AG20443 (cell line): ENCODE results near the gene KIF26B.

Source experiments
- DNase-seq: peaks from one replicate; pipeline ENCODE4 v3.0.0; 2012; ENCODE audit warnings: low spot score, mixed read lengths

KIF26B gene

DNA sequence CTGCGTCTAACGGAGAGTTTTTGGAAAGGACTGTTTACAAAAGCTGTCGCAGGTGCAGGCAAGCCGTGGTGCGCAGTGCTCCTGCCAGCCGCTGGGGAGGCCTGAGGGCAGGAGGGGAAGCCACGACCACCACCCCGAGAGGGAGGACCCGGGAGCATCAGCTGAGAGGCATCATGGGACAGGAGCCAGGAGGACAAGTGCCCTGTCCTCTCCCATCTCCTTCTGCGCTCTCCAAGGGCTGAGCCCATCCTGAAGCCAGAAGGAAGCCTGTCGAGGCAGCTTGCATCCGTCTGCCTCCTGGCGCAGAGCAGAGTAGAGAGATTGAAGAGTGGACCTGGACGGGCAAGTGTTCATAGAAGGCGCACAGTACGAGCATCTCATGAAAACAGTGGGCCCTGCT lies 310.9 kb downstream of the KIF26B start:
- no peak for DNase-seq

DNA sequence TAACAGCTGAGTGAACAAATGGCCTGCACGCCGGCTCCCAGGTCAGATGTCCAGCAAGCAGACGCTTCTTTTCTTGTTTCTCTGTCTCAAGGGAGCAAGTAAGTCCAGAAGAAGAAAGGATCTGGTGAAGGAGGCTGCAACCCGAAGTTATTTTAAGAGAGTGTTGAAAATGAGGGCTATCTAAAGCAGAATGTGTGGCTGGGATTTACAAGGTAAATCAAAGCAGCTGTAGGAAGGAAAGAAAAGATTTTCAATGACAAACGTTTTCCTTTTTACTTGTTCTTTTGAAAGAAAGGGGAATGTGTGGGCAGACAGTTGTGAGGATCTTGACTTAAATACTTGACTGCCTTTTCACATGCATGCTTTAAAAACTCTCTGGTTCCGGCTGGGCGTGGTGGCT lies 311.5 kb downstream of the KIF26B start:
- DNase-seq = no peak

DNA sequence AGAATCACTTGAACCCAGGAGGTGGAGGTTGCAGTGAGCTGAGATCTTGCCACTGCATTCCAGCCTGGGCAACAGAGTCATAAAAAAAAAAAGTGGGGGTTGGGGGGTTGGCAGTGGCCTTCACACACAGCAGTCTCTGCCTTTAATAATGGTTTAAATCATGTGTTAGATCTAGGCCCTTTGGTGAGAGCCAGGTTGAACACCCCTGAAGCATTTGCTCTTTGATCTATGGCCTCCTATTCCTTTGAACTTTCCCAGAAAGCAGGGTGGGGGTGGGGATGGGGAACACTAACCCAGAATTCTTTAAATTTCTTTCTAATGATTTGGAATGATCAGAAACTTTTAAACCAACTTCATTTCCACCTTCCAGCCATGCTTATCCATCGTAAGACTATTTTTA lies 313.0 kb downstream of the KIF26B start:
- DNase-seq = no peak

DNA sequence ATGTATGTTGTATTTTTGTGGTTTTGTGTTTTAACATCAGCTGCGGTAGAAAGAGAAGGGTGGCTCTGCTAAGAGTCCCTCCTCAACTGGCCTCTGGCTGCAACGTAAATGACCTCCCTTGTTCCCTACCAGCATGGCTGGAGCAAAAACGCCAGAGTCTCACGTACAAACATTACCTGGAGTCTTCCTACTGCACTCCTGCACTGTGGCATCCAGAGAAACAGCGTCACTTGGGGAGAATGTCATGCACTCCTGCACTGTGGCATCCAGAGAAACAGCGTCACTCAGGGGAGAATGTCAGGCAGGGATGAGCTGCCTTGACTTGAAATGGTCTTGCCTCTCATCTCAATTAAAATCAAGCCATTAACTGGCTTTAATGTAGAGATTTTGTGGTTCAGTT lies 314.2 kb downstream of the KIF26B start:
- DNase-seq = no peak

DNA sequence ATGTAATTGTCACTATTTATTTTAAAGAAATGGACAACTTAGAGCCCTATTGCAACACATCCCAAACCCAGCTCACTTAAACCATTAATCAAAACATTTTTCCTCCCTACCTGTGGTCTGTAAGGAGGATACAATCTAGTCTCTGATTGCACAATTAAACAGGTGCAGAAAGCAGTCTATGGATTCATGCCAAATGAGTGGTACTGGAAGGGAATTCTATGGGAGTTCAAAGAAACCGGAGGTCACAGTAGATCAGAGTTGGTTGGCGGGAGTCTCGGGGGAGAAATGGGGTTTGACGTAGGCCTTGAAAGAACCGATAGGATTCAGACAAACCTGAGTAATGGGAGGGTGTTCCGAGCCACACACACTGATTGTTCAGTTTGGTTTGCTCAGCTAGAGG lies 314.9 kb downstream of the KIF26B start:
- no peak for DNase-seq

DNA sequence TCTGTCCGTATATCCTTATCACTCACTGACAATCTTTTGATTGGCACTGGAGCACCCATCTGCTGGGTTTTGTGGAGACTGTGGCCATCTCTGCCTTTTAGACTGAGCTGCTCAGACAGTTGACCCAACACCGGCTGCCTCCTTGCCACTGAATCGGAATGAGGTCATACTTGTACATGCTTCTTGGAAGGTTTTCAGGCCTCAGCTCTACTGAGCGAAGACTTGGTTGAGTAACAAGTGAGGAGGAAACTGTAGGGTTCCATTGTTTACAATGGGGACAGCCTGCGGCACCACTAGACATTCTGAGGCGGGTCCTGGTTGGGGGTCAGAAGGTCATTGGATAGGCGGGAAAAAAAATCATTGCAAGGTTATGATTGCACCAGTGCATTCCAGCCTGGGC lies 320.3 kb downstream of the KIF26B start:
- peak; percentile 75 for DNase-seq

DNA sequence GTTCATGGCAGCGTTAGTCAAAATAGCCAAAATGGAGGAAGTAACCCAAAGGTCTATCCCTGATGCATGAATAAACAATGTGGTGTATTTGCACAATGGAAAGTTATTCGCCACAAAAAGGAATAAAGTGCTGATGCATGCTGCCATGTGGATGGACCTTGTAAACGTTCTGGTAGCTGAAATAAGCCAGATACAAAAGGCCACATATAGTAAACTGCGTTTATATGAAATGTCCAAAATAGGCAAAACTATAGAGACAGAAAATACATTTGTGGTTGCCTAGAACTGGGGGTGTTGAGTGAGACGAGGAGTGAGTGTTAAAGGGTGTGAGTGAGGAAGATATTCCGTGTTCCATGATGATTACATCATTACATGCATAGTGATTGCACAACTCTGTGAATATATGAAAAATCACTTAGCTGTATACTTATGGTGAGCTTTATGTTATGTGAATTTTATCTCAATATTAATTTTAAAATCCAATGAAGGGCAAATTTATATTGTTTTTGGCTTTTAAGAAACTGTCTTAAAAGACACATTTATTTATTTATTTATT lies 321.3 kb downstream of the KIF26B start:
- DNase-seq = no peak

DNA sequence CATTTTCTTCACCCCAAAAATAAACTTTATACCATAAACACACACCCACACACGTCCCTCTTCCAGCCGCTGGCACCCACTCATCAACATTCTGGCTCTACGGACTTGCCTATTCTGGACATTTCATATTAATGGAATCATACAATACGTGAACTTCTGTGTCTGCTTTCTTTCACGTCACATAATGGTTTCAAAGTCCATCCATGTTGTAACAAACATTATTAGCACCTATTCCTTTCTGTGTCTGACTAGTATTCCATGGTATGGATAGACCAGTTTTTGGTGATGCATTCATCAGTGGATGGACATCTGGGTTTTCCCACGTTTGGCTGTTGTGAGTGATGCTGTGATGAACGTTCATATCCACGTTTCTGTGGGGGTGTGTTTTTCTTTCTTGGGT lies 323.2 kb downstream of the KIF26B start:
- no peak for DNase-seq

DNA sequence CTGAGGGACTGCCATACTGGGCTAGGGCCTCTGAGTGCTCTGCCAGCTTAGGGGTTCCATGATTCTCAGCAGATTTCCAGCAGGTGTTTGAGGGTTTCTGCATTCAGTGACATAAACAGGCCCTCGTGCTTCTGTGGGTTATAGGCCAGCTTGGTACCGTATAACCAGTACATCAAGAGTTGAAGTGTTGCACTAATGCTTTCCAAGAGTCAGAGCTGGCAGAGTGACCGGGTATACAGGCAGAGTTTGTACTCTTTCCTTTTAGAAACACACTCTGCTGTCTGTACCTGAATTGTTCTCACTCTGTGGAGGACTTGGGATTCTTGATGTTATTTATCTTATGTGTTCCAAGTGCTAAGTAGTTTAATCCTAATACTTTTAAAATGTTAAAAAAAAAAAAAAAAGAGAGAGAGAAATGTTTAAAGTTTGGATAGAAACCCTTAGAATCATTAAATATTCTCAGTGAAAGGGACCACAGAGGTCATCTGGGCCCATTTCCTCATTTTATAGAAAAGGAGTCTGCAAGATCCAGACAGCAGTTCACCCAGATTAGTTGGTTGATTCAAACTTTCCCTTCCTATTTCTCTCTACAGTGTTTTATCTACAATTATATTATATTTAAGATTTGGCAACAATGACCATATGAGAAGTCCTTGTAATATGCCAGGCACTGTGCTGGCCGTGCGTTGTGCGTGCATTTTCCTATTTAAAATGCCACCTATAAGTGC lies 325.8 kb downstream of the KIF26B start:
- DNase-seq = no peak

DNA sequence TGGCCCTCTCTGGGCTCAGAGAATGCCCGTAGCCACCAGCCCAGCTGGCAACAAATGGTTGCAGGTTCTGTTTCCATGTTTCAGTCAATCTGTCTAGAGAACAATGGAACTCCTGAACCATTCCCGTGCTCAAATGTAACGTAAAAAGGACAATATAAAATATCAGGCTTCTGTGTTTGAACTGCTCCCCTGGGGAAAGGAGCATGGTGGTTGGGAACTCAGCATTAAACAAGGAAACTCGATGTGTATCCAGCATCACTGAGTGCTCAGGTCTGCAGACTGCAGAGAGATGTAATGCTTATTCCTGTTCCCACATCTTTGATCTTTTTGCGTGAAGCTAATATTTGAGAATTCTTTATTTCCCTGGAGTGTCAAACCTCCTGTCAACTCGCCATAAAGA lies 326.5 kb downstream of the KIF26B start:
- DNase-seq = no peak

DNA sequence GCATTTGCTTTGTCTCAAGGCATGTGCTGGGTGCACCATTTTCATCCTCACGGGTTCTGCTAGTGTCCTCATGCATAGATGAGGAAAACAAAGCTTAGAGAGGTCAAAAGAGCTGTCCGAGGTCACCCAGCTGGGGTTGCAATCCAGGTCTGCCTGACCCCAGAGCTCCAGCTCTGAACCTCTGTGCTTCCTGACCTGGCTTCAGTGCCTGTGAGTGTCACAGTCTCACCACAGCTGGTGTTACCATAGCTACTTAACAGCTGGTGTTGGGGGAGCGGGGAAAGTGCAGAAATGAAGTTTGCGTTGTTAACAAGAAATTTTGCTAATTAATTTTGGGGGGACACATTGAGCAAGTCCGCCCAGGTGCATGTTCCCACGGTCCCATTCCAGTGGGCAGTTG lies 328.5 kb downstream of the KIF26B start:
- DNase-seq = no peak

DNA sequence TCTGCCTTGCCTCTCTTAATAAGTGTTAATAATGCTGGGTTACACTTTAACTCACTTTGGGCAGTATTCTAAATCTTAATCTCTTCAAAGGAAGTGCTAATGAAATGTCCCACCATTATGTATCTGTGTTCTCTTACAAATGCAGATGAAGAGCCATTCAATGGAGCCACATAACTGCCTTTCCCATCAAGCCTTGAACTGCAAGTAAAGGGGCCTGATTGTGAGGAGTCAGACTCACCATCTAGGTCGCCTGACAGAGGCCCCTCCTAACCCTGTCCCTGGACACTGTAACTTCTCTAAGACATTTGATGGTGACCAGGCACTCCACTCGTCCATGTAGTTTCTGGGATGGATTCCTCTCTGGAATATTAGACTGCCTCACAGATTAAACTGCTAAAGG lies 329.4 kb downstream of the KIF26B start:
- DNase-seq = no peak

DNA sequence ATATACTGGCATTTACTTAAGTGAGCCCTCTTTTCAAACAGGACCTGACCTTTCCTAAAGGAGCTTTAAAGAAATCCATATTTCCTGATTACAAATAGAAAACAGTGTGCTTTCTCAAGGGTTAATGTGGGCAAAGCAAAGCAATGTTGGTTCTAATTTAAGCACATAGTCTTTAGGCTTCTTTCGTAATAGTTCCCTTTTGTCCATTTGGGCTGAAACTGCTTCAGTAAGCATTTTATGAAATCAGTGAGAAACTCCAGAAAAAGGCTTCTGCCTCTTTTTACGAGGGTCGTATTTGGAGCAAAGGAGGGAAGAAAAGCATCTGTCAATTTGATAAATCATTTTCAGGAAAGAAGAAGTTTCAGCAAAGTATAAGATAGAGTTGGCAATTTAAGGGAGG lies 331.2 kb downstream of the KIF26B start:
- DNase-seq = no peak

DNA sequence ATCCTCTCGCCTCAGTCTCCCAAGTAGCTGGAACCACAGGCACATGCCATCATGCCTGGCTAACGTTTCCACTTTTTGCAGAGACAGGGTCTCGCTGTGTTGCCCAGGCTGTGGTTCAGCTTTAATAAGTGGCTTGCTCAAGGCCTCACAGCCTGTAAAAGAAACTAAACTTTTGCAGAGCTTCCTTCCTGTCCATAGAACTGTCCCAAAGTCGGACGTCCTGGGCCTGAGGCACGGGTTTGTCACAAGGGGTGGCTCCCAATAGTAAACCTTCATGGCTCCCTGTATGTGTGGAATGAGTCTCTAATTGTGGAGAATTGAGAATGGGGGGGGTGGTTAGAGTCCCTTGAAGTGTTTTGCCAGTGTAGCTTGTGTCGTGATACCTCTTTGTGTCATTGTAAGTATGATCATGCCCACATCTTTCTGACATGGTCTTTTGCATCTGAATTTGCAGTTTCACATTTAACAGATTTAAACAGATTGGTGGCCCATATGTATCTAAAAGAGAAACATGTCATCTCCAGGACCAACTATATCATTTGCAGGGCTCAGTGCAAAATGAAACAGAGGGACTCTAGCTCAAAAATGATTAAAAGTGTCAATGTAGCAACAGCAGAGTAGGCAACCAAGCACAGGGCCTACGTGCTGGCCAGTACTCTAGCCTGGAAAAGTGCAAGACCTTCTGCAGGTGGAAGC lies 332.1 kb downstream of the KIF26B start:
- no peak for DNase-seq

DNA sequence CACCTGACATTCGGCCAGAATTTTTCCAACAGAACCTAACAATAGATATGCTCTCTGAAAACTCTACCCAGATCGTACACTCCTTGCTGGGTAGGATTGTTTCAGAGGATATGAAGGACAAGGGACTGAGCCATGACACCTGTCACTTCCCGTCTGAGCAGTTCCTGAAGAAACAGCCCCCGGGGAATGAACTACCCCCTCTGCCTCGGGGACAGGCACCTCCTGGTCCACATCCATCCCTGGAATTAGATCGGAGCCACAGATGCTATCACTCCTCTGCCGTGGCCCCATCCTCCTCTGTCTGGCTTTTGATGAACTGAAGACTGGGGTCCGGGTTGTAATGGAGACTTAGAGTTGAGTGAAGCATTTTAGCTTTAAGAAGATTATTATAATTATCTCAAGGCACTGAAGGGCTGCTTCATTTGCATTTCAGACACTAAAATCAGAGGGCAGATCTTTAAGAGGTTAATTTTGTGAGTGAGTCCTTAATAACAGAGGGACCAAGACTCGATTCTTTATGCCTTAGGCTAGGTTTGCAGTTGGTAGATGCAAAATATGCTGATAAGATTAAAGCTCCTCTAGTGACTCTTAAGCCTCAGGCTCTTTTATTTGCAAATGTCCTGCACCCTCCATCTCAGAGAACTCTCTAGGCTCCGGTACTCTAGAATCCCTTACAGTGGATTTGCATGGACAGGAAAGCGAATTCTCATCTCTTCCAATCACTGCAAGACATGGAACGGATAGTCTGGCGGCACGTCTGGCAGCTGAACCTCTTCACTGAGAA lies 333.8 kb downstream of the KIF26B start:
- no peak for DNase-seq

DNA sequence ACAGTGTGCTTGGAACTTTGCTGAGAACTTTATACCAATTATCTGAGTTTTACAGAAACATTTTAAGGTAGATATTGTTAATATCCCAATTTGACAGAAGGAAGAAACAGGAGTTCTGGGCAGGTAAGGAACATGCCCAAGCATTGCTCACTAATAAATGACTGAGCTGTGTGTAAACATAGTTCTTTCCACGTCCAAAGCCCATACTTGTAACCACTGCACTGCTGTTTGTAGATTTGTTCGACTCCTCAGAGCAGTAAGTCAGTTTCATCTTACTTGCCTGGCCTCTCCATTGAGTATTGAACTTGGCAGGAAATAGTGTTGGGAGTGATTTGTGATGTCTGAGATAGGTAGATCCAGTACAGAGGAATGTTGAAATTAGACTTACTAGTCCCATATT lies 335.1 kb downstream of the KIF26B start:
- DNase-seq = no peak

DNA sequence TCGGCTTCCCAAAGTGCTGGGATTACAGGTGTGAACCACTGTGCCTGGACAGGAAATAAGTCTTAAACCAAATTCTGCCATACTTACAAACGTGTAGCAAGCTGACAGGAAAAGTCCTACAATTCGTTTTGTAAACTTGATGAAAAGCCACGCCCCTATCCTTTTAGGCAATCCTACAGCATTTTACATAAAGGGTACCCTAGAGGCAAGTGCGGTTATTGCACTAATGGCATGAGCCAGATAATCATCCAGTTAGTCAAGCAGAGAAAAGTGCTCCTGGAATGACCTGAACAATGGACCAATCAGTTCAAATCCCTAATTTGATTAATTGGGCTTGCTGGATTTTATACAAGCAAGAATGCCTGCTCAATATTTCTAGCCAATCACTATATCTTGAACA lies 338.2 kb downstream of the KIF26B start:
- no peak for DNase-seq

DNA sequence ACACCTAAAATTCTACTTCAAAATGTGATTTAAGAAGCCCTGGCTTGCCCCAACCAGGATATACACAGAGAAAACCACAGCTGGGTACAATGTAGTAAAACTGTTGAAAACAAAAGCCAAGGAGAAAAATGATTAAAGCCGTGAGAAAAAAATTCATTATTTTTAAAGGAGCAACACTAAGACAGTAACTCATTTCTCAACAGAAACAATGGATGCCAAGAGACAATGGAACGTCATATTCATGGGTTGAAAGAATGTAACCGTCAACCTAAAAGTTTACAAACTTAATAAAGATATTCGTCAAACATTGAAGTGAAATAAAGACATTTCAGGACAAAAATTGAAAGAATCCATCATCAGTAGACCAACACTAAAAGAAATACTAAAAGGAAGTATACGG lies 340.9 kb downstream of the KIF26B start:
- DNase-seq = no peak

DNA sequence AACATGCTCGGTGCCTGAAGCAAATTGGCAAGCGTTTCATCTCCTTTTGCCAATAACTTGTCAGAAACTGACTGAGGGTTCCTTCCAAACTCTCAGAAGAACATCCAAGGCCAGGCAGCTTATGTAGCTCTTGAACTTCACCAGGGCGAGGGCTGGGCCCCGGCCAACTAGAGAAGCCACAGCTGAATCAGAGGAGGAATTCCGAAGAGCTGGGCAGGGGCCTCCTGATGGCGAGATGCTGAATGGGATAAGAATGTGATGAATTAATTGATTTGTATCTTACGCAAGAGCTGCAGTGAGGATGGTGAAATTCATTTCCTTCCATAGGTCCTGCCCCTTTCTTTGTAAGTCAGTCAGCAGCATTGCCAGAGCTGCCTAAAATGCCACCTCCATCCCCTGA lies 345.8 kb downstream of the KIF26B start:
- DNase-seq = peak; percentile 92

DNA sequence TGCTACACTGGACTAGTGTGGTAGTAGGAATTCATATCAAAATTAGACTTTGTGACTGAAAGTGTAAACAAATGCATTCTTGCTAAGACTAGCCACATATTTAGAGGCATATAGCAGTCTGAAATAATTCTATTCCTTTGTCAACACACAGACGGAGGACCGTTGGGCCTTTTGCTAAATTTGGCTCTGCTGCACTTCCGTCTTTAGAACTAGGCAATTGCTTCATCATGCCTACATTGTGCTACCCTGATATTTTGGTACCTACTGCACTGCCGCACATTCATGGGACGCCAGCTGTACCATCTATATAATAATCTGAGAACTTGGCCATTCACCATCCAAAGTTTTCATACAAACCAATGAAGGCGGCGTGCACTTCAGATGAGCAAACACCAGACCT lies 346.8 kb downstream of the KIF26B start:
- DNase-seq = no peak

DNA sequence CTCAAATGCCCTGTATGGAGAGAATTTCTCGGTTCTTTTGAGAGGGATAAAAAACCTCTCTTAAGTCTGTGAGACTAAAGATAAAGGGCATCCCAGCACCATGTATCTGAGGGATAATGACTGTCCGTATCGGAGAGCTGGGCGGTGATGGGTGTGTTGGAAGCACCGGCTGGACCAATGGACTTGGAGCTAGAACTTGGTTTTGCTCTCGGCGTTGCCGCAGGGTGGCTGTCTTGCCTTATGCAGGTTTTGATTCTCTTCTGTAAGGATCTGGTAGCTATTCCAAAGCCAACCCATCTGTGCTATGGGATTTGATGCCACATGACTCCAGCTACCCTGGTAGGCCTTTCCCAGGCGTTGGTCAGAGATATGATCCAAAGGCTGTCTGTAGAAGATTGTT lies 348.8 kb downstream of the KIF26B start:
- no peak for DNase-seq

DNA sequence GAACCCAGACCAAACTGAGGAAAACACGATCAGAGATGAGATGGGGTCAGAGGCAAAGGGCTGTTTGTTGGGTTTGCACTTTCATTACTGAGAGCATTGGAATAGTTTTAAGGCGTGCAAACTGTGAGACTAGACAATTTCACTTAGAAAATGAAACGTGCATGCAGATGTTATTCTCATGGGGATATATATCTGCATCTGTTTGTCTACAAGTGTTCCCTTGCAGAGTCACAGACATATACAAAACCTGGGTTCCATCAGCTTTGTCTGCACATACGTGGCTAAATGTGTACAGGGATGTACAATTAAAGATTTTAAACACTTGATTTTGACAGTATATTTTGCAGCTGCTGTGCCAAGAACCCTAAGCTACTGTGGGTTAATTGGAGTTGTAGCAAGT lies 355.4 kb downstream of the KIF26B start:
- no peak for DNase-seq
